ENCODE results near the gene MARS2.
"Not testable (repeated sequence)": the region's sequence is repeated elsewhere in the genome, so short reads cannot be mapped to it uniquely, and the experiment has no call there.

The MARS2 gene

GRCh38 chr2:197705121-197705911, at the start of gene MARS2:
MARS2 (plus strand) TSS chr2:197705369; CDS start chr2:197705406, 37 bp downstream.
- peak; percentile 74 to 79 for DNase-seq

DNA sequence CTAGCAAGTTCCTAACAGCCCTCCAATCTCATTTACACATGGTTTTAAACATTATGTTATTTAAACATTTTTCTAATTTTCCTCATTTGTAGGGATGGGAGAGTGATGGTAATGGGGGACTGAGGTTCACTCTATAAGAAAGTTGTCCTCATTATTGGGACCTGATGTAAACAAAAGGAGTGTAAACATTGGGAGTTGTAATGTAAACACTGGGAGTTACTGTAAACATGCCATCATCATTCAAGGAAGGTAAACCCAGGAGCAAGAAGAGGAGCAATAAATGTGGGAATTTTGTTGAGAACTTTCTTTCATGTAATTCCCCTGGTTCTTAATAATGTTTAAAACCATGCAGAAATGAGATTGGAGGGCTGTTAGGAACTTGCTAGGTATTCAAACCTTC, 47.6 kb upstream of the MARS2 start:
- DNase-seq = no peak

- no peak for DNase-seq
Observed at GRCh38 chr2:197661626-197662025, 43.5 kb upstream of the MARS2 start.

GRCh38 chr2:197666277-197666676, 38.9 kb upstream of the MARS2 start:
- no peak for DNase-seq

GRCh38 chr2:197668296-197668695, 36.9 kb upstream of the MARS2 start:
- no peak for DNase-seq

- no peak for DNase-seq
Observed at GRCh38 chr2:197669077-197669476, 36.1 kb upstream of the MARS2 start.

GRCh38 chr2:197672371-197672893, 32.7 kb upstream of the MARS2 start:
- DNase-seq = no peak

GRCh38 chr2:197673106-197673505, 32.1 kb upstream of the MARS2 start:
- DNase-seq = no peak

DNA sequence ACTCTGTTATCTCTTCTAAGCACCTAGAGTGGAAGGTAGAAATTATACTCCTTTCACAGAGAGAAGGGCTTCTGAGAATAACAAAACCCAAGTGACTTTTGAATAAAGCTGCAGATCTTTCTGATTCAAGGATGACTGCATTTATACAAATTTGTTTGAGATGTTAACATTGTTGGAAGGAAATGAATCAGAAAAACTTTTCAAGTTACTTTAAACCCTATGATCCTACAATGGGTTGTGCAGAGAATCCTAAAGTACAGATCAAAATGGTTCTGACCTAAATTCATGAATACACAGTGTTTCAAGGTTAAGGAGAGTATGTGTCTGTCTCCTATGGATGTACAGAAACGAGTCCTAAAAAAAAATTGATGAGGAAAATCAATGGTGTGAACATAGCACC, 31.6 kb upstream of the MARS2 start:
- no peak for DNase-seq

- no peak for DNase-seq
Observed at GRCh38 chr2:197674060-197674459, 31.1 kb upstream of the MARS2 start.

DNA sequence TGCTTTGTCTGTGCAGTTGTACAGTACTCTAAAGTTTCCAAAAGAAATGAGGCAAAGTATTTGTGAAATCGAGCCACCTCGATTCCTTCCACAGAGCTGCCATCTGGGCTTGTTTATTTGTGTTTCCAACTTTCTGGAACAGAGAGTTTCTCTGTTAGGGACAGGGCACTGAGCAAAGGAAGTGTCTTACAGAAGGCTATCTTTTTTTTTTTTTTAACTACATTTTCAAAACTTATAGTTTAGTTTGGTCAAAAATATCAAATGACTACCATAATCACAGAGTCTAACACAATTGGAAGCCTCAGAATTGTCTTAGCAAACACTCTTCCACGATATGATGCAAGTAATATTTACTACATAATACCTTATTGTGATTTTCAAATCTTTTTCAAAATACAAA, 30.6 kb upstream of the MARS2 start:
- no peak for DNase-seq

DNA sequence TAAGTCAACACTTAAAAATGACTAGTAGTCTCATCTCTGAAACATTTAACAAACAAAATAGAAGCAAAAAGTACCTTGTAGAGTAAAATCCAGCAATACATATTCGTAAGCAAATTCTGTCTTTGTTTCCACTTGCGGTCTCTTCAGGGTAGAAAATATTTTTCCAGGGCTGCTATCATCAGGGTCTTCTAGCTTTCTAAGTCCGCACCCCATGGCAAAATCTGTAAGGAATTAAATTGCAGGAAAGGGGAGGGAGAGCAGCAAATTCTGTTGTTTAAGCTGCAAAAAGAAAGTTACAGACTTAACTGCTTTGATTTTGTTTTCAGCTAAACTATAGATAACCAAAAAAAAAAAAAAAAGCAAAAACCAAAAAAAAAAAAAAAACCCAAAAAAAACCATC, 29.9 kb upstream of the MARS2 start, which contains the start of gene RFTN2:
RFTN2 (minus strand) TSS at position 342 of the 400 bp plus-strand sequence; CDS start at position 213, 129 bp downstream.
- no peak for DNase-seq

GRCh38 chr2:197675711-197676188, 29.4 kb upstream of the MARS2 start:
- DNase-seq = no peak

DNA sequence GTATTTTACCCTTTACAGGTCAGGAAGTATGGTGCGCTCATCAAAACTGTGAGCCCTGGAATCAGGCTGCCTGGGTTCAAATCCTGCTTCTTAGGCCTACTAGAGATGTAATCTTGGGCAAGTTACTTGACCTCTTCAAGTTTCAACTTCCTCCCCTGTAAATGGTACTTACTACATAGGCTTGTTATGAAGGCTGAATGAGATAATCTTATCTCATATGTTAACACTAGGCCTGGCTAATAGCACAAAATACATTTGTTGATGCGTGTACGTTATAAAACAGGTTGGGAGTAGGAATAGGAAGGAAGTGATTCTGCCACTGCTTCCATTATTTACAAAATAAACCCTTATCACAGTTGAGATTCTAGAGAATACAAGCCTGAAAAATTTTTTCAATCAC, 28.1 kb upstream of the MARS2 start:
- DNase-seq = no peak

GRCh38 chr2:197677483-197677882, 27.7 kb upstream of the MARS2 start:
- no peak for DNase-seq

- not testable (repeated sequence) for DNase-seq
Observed at GRCh38 chr2:197695206-197695605, 10.0 kb upstream of the MARS2 start.

GRCh38 chr2:197695971-197696370, 9.2 kb upstream of the MARS2 start:
- not testable (repeated sequence) for DNase-seq

GRCh38 chr2:197696571-197696970, 8.6 kb upstream of the MARS2 start:
- DNase-seq = not testable (repeated sequence)

GRCh38 chr2:197699724-197700123, 5.4 kb upstream of the MARS2 start:
- not testable (repeated sequence) for DNase-seq

DNA sequence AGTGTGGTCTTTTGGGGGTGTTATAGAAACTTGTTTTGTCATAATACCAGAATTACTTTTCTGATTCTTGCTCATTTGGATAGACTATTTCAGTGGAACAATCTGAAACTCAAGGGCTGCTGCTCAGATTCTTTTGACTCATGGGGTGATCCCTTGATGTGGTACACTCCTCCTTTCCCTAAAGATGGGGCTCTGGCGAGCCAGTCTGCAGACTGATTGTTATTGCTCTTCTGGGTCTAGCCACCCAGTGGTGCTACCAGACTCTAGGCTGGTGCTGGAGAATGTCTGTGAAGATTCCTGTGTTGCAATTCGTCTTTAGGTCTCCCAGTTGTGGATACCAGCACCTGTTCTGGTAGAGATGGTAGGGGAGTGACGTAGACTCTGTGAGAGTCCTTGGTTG, 4.2 kb upstream of the MARS2 start:
- no peak for DNase-seq

GRCh38 chr2:197704434-197705120, 592 bp upstream of the MARS2 start:
- no peak for DNase-seq

DNA sequence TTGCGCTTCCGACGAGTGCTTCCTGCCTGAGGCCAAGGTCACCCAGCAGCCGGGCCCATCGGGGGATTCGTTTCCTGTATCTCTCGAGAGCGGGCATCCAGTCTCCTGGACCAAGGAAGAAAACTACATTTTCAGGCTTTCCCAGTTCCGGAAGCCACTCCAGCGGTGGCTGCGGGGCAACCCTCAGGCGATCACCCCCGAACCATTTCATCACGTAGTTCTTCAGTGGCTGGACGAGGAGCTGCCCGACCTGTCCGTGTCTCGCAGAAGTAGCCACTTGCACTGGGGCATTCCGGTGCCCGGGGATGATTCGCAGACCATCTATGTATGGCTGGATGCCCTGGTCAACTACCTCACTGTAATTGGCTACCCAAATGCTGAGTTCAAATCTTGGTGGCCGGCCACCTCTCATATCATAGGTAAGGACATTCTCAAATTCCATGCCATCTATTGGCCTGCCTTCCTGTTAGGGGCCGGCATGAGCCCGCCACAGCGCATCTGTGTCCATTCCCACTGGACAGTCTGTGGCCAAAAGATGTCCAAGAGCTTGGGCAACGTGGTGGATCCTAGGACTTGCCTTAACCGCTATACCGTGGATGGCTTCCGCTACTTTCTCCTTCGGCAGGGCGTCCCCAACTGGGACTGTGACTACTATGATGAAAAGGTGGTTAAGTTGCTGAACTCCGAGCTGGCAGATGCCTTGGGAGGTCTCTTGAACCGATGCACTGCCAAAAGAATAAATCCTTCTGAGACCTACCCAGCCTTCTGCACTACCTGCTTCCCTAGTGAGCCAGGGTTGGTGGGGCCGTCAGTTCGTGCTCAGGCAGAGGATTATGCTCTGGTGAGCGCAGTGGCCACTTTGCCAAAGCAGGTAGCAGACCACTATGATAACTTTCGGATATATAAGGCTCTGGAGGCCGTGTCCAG, 1.0 kb downstream of the MARS2 start:
- DNase-seq = no peak

- no peak for DNase-seq
Observed at GRCh38 chr2:197706839-197707207, 1.7 kb downstream of the MARS2 start.
